Tibial nerve (tissue), 3 donors: ENCODE results near the gene CNTN5.

Source experiments
- CTCF ChIP-seq, 5 experiments: fragments of 200-600 bp in 3 of 5; fragments of 450-650 bp in 2 of 5; sonication (generic) in 3 of 5; IDR thresholded peaks; one replicate each; pipeline ENCODE4 v1.5.1; 2016 to 2019; ENCODE audit warnings: antibody characterized with exemption in 5 of 5, mild to moderate bottlenecking in 3 of 5, moderate library complexity in 2 of 5
- POLR2A ChIP-seq, 2 donors: fragments of 450-650 bp; IDR thresholded peaks; one replicate each; pipeline ENCODE4 v1.6.1; 2017; ENCODE audit warnings: antibody characterized with exemption in 2 of 2, mild to moderate bottlenecking in 2 of 2, moderate library complexity in 2 of 2

GRCh38 chr11:100080821-100081220 lies 1060.1 kb downstream of the CNTN5 start:
- TF ChIP-seq POLR2A (IDR thresholded peaks at IDR 0.05) (no peak), CTCF (IDR thresholded peaks at IDR 0.05) (no peak)
